Endothelial cell of umbilical vein (primary cell): Measurements from ENCODE around the gene ZNF25. TPM values are rescaled to one million over a fixed set of nuclear protein-coding genes. Genes with fewer than 3 reads are reported as not detected.

Source experiments
- BruUV-seq: library from RNA; stranded (reverse); fragments of 400-500 nt; replicated peaks from 2 replicates; lab custom pipeline; 2021; lab: Mats Ljungman, UMichigan
- CTCF ChIA-PET: fragments of 300-600, 350-600 bp; sonication (Branson Sonifier 250); formaldehyde crosslinking; loops from one replicate; lab custom pipeline; 2021; ENCODE audit warnings: antibody characterized with exemption, inconsistent platforms; lab: Charles Lee
- POLR2A ChIA-PET: fragments of 300-600, 350-600 bp; sonication (Branson Sonifier 250); formaldehyde crosslinking; loops from one replicate; lab custom pipeline; 2021; ENCODE audit warnings: antibody characterized with exemption, inconsistent platforms; lab: Charles Lee
- DNase-seq: peaks from one replicate; pipeline ENCODE4 v3.0.0-alpha.2; 2011; ENCODE audit warnings: low read depth, low spot score
- FAIRE-seq: peaks from 2 replicates; lab custom pipeline; 2011; peaks lifted over from hg19 to GRCh38; lab: Jason Lieb, UNC
- H2AFZ ChIP-seq: 2 replicates; pipeline ENCODE4 v1.6.0; 2012; ENCODE audit warnings: low read depth, low read length, control low read depth, inconsistent platforms
- H3K27ac ChIP-seq: 2 replicates; pipeline ENCODE4 v1.5.1; 2011; ENCODE audit warnings: low read depth, mild to moderate bottlenecking, control low read depth, low read length, moderate library complexity; ENCODE audit not compliant: insufficient read depth
- H3K27me3 ChIP-seq, 2 experiments: 2 replicates each; pipeline versions ENCODE4 v1.6.0 to v1.6.1; 2011; ENCODE audit warnings: low read length in 2 of 2, mixed read lengths in 1 of 2; ENCODE audit not compliant: control insufficient read depth in 2 of 2, insufficient read depth in 2 of 2
- H3K36me3 ChIP-seq, 2 experiments: 2 replicates in 1 of 2; 3 replicates in 1 of 2; pipeline ENCODE4 v1.5.1; 2011; ENCODE audit warnings: low read length in 2 of 2, mild to moderate bottlenecking in 1 of 2, moderate library complexity in 1 of 2; ENCODE audit not compliant: control insufficient read depth in 2 of 2, insufficient read depth in 2 of 2; ENCODE audit errors: extremely low read depth in 1 of 2
- H3K4me1 ChIP-seq: 3 replicates; pipeline ENCODE4 v1.5.1; 2011; ENCODE audit warnings: mild to moderate bottlenecking, low read length; ENCODE audit not compliant: control insufficient read depth, insufficient read depth; ENCODE audit errors: extremely low read depth
- H3K4me2 ChIP-seq: 2 replicates; pipeline ENCODE4 v1.6.1; 2011; ENCODE audit warnings: low read length, control low read depth, mixed read lengths; ENCODE audit not compliant: insufficient read depth
- H3K4me3 ChIP-seq, 3 experiments: fragments of 200-600 bp in 1 of 3; sonication (generic), shearing (Covaris generic) in 1 of 3; replicated peaks in 1 of 3; 2 replicates each; pipeline ENCODE4 v1.5.1; 2011 to 2016; ENCODE audit warnings: control low read depth in 3 of 3, low read length in 3 of 3, mild to moderate bottlenecking in 2 of 3, inconsistent platforms in 1 of 3, low read depth in 1 of 3, moderate library complexity in 1 of 3; ENCODE audit not compliant: insufficient read depth in 1 of 3
- H3K79me2 ChIP-seq: 2 replicates; pipeline ENCODE4 v1.6.0; 2012; ENCODE audit warnings: low read length, inconsistent platforms; ENCODE audit not compliant: control insufficient read depth, insufficient read depth
- H3K9ac ChIP-seq: replicated peaks from 2 replicates; pipeline ENCODE3; 2011; ENCODE audit warnings: low read length, control low read depth; ENCODE audit not compliant: insufficient read depth; ENCODE audit errors: extremely low read depth
- H3K9me1 ChIP-seq: replicated peaks from 3 replicates; pipeline ENCODE4 v1.6.0; 2011; ENCODE audit warnings: mild to moderate bottlenecking, low read length; ENCODE audit not compliant: control insufficient read depth, insufficient read depth; ENCODE audit errors: extremely low read depth
- H3K9me3 ChIP-seq: replicated peaks from 2 replicates; pipeline ENCODE4 v1.5.1; 2012; ENCODE audit warnings: low read length, inconsistent platforms; ENCODE audit not compliant: control insufficient read depth, insufficient read depth
- H4K20me1 ChIP-seq: replicated peaks from 2 replicates; pipeline ENCODE3; 2011; ENCODE audit warnings: mild to moderate bottlenecking, low read length; ENCODE audit not compliant: control insufficient read depth, insufficient read depth; ENCODE audit errors: extremely low read depth
- CTCF ChIP-seq, 2 donors: IDR thresholded peaks; 1 replicate in 1 of 2; 2 replicates in 1 of 2; pipeline ENCODE4 v1.5.1; 2011; ENCODE audit warnings: low read length in 2 of 2, mild to moderate bottlenecking in 2 of 2, moderate library complexity in 2 of 2, control low read depth in 1 of 2, inconsistent platforms in 1 of 2, low read depth in 1 of 2; ENCODE audit not compliant: insufficient read depth in 1 of 2; ENCODE audit errors: extremely low read depth in 1 of 2
- FOS ChIP-seq: IDR thresholded peaks from 2 replicates; pipeline ENCODE4 v1.6.1; 2011; ENCODE audit warnings: mild to moderate bottlenecking, low read length, moderate library complexity, borderline replicate concordance; ENCODE audit not compliant: insufficient read depth
- GATA2 ChIP-seq: IDR thresholded peaks from 2 replicates; pipeline ENCODE4 v1.7.0; 2011; ENCODE audit warnings: low read depth, mild to moderate bottlenecking, moderate library complexity, mixed read lengths, low read length; ENCODE audit not compliant: insufficient read length, insufficient read depth
- JUN ChIP-seq: IDR thresholded peaks from 2 replicates; pipeline ENCODE4 v1.6.1; 2011; ENCODE audit warnings: borderline replicate concordance, low read depth; ENCODE audit not compliant: insufficient read length, insufficient read depth
- MAX ChIP-seq: IDR thresholded peaks from 2 replicates; pipeline ENCODE4 v1.6.1; 2011; ENCODE audit not compliant: insufficient read depth, insufficient read length
- MYC ChIP-seq: IDR thresholded peaks from one replicate; pipeline ENCODE4 v1.6.1; 2011; ENCODE audit warnings: mild to moderate bottlenecking, low read depth, low read length
- POLR2A ChIP-seq: IDR thresholded peaks from 2 replicates; pipeline ENCODE4 v1.6.1; 2012; ENCODE audit warnings: low read depth, mild to moderate bottlenecking, control low read depth, low read length
- POLR2AphosphoS5 ChIP-seq: IDR thresholded peaks from 2 replicates; pipeline ENCODE4 v1.6.1; 2012; ENCODE audit warnings: low read depth, mild to moderate bottlenecking, control low read depth, low read length, moderate library complexity; ENCODE audit not compliant: insufficient read depth
- dilution Hi-C: fragments of 300-500 bp; cut with MboI; formaldehyde crosslinking; loops from one replicate; pipeline ENCODE4 v1.15.0; 2019; ENCODE audit warnings: low sequenced_read_pairs; ENCODE audit not compliant: extremely low pct_ligation_motif_present
- intact Hi-C: fragments of 100-400 bp; cut with micrococcal nuclease; formaldehyde crosslinking; loops from one replicate; pipeline ENCODE4 v1.10.0; 2022
- polyA plus RNA-seq, 4 experiments: library from polyadenylated mRNA; depleted of rRNA in 3 of 4; stranded (reverse) in 3 of 4; unstranded in 1 of 4; fragments of >200 nt; gene quantifications; 2 replicates each; pipeline versions ENCODE4 v1.2.1 to v1.2.3, GENCODE V29; 2011 to 2012; ENCODE audit warnings: missing spikeins in 1 of 4
- total RNA-seq: library from RNA; stranded (reverse); gene quantifications from 2 replicates; pipeline ENCODE4 v1.2.3, GENCODE V29; 2021

Gene ZNF25
- total and polyA plus RNA-seq, 2 donors (not counting 3 experiments of a cell fraction or from before 2014, with no cell fraction given): 2.0 to 5.2 TPM

- DNase-seq: no peak
- no peaks in the 10 kb centered on the region for H3K4me1 ChIP-seq
- H3K9me1 ChIP-seq: no peaks in the 10 kb centered on the region
- H3K27me3 ChIP-seq: no peaks in the 10 kb centered on the region
- ChIA-PET POLR2A (no interaction called here), CTCF (no interaction called here)
- H2AFZ ChIP-seq: no peak overlapping the region
- no peaks in the 10 kb centered on the region for H3K79me2 ChIP-seq
- no peaks in the 10 kb centered on the region for H3K36me3 ChIP-seq
- intact Hi-C loops (no loop called here), dilution Hi-C loops (no loop called here)
- BruUV-seq: no TSS peak
- TF ChIP-seq POLR2A (no peak), MAX (no peak), POLR2AphosphoS5 (no peak), FOS (no peak), JUN (no peak), CTCF (IDR thresholded peaks at IDR 0.05; ENCODE audit: extremely low read depth in 1 of 2, insufficient read depth in 1 of 2, low read depth in 1 of 2, low read length in 2 of 2) (no peak), GATA2 (no peak), MYC (no peak)
- H3K9me3 ChIP-seq: peaks cover 2% of the 10 kb centered on the region
- FAIRE-seq: no peak
- no peak overlapping the region for H3K9ac ChIP-seq
- H3K4me3 ChIP-seq: no peak overlapping the region
- no peaks in the 10 kb centered on the region for H4K20me1 ChIP-seq
- no peak overlapping the region for H3K27ac ChIP-seq
- H3K4me2 ChIP-seq: no peak overlapping the region
Measured at GRCh38 chr10:37937864-37938263, 38.6 kb downstream of the ZNF25 start.
